Measurements from ENCODE around the gene AKAP5. TPM values are rescaled to one million over a fixed set of nuclear protein-coding genes. Genes with fewer than 3 reads are reported as not detected.

The AKAP5 gene
- total and polyA plus RNA-seq, 5 experiments from 2014 or later = 0.05 to 0.49 (median 0.23) TPM

DNA sequence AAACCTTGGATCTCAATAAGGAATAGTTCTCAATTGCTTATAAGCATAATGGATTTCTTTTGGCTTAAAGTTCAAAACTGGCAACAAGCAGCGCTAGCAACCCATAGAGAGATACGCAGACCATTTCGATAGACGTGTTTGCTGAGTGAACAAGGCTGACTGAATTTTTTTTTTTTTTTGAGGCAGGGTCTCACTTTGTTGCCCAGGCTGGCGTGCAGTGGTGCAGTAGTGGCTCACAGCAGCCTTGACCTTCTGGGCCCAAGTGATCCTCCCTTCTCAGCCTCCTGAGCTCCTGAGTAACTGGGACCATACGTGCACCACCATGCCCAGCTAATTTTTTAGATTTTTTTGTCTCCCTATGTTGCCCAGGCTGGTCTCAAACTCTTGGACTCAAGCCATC lies 1.4 kb upstream of the AKAP5 start:
- Mint-ChIP-seq H3K27ac (peak overlapping the region in 1 of 10 donors; percentile 45), H3K27me3 (no peaks in the 10 kb centered on the region), H3K4me1 (peaks cover 19 to 55% (median 45%) of the 10 kb centered on the region in 4 donors)

GRCh38 chr14:64464651-64465050 lies 648 bp upstream of the AKAP5 start:
- H3K4me1 Mint-ChIP-seq = peaks cover 19 to 48% (median 45%) of the 10 kb centered on the region in 4 donors

More for the DNA sequence above, 1.4 kb upstream of the AKAP5 start:
- peak overlapping the region in 3 of 10 donors; percentile 14 to 90 (median 82) for H3K4me3 Mint-ChIP-seq
- POLR2A ChIA-PET = interaction anchor here (1.4 to 2.9 kb wide), 2 partner anchors 22 to 40 kb away, joined by 4 to 15 read pairs; partner anchors contain the start of genes ZBTB1 and ZBTB25
- DNase-seq = no peak
- no peak for ATAC-seq
- no peaks in the 10 kb centered on the region for H3K9me3 Mint-ChIP-seq
- peaks cover 0 to 19% (median 0%) of the 10 kb centered on the region in 3 donors for H3K36me3 Mint-ChIP-seq

DNA sequence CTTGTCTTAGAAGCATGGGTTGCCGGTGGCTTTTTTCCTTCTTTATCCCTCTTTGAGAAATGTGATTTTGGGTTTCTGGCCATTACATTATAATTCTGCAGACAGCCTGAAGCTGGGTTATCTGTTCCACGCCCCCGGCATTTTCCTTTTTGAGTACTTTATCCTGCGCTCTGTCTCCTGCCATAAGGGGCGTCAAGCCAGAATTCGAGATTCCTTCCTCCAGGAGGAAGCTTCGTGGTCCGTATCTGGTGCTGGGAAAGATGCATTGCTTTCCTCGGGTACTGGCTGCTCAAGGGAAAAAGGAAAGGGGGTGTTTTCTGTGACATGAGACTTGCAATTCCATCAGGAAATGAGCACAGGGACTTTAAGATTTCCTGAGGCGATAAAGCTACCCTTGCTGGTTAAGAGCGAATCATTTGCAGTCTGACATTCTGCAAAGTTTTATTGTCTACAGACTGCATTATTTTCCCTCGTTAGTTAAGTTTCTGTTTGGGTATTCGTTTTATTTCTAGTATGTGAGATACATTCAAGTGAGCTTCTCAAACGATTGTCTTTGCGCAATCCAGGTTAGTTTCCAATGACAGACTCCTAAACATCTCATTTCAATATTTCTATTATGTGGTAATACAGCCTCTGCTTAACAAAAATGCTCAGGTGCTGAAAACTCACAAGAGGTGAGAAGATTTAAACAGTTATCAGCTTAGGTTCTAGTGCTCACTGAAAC lies 694 bp downstream of the AKAP5 start:
- Mint-ChIP-seq H3K27ac (peak overlapping the region; percentile 15 to 85 (median 74)), H3K9me3 (no peaks in the 10 kb centered on the region)

More at GRCh38 chr14:64464651-64465050, 648 bp upstream of the AKAP5 start:
- Mint-ChIP-seq H3K9me3 (no peaks in the 10 kb centered on the region), H3K27me3 (no peaks in the 10 kb centered on the region), H3K36me3 (peaks cover 0 to 13% (median 0%) of the 10 kb centered on the region in 3 donors), H3K27ac (peak overlapping the region in 9 of 10 donors; percentile 45 to 89 (median 74)), H3K4me3 (peak overlapping the region; percentile 68 to 91 (median 86))
- POLR2A ChIA-PET = interaction anchor here (1.4 to 2.9 kb wide), 2 partner anchors 21 to 40 kb away, joined by 4 to 15 read pairs; partner anchors contain the start of genes ZBTB1 and ZBTB25
- no peak for ATAC-seq
- peak in 1 of 10 donors; percentile 4 for DNase-seq

DNA sequence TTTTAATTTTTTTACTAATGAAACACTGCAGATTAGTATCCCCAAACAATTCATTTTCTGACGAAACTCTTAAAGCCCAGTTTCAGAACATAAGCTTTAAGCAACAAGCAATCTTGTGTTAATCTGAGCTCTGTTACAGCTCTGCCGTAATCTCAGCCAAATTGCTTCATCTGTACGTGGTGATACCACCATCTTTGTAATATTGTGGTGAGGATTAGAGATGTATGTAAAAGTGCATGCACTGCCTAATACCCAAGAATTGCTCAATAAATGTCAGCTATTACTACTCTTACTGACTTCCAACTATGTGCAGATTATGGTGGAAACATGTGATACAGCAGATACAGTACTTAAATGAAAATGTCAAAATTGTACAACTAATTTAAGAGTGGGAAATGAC lies 1.8 kb downstream of the AKAP5 start:
- H3K36me3 Mint-ChIP-seq = peaks cover 0 to 8% (median 0%) of the 10 kb centered on the region in 3 donors
- H3K4me3 Mint-ChIP-seq = peak overlapping the region in 1 of 10 donors; percentile 12
- no peak for ATAC-seq

More for the DNA sequence above, 694 bp downstream of the AKAP5 start:
- POLR2A ChIA-PET = interaction anchor here (1.1 kb wide), 2 partner anchors 37 to 39 kb away, joined by 6 to 7 read pairs; partner anchors contain the start of gene ZBTB1
- peaks cover 0 to 8% (median 0%) of the 10 kb centered on the region in 3 donors for H3K36me3 Mint-ChIP-seq
- H3K4me1 Mint-ChIP-seq = peaks cover 16 to 43% (median 40%) of the 10 kb centered on the region in 4 donors
- no peaks in the 10 kb centered on the region for H3K27me3 Mint-ChIP-seq
- ATAC-seq = peak; percentile 7 to 29
- peak overlapping the region; percentile 73 to 92 (median 86) for H3K4me3 Mint-ChIP-seq
- peak in 2 of 10 donors; percentile 4 to 13 for DNase-seq

DNA sequence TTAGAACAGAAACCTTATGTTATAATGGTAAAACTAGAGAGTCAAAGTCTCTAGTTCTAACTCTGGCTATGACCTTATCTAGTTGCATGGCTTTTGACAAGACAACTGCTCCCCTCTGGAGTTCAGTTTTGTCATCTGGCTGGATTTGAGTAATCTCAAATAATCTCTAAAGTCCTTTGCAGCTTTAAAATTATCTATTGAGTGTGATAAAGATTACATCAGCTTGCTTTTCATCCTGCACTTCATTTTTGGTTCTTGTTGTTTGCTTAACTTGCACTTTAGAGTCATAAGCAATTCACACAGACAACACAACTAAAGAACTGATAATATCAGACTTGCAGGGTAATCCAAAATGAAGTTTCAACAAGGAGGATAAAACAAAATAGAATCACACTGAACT lies 2.3 kb downstream of the AKAP5 start:
- Mint-ChIP-seq H3K27ac (peak overlapping the region in 1 of 10 donors; percentile 23), H3K27me3 (no peaks in the 10 kb centered on the region), H3K9me3 (no peaks in the 10 kb centered on the region), H3K36me3 (peaks cover 0 to 6% (median 0%) of the 10 kb centered on the region in 3 donors), H3K4me3 (no peak overlapping the region), H3K4me1 (peaks cover 19 to 49% (median 39%) of the 10 kb centered on the region in 4 donors)
- POLR2A ChIA-PET = interaction anchor here (1.0 kb wide), 2 partner anchors 10 to 44 kb away, joined by 3 read pairs; no protein-coding TSS in a partner anchor
- DNase-seq (no peak), ATAC-seq (no peak)

More for the DNA sequence above, 1.8 kb downstream of the AKAP5 start:
- no peak for DNase-seq
- POLR2A ChIA-PET = interaction anchor here (1.0 kb wide), 2 partner anchors 11 to 44 kb away, joined by 3 read pairs; no protein-coding TSS in a partner anchor
- Mint-ChIP-seq H3K9me3 (no peaks in the 10 kb centered on the region), H3K4me1 (peaks cover 19 to 49% (median 39%) of the 10 kb centered on the region in 4 donors), H3K27me3 (no peaks in the 10 kb centered on the region), H3K27ac (no peak overlapping the region)

DNA sequence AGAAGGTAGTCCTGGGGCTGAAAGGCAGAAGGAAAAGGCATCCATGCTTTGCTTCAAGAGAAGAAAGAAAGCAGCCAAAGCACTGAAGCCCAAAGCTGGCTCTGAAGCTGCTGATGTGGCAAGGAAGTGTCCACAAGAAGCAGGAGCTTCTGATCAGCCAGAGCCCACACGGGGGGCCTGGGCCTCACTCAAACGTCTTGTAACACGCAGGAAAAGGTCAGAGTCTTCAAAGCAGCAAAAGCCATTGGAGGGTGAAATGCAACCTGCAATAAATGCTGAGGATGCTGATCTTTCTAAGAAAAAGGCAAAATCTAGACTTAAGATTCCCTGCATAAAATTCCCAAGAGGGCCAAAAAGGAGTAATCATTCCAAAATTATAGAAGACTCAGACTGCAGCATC lies 3.2 kb downstream of the AKAP5 start:
- H3K4me1 Mint-ChIP-seq = peaks cover 19 to 49% (median 39%) of the 10 kb centered on the region in 4 donors
- no peak overlapping the region for H3K4me3 Mint-ChIP-seq
- H3K9me3 Mint-ChIP-seq = no peaks in the 10 kb centered on the region
- POLR2A ChIA-PET = interaction anchor here (0.6 kb wide), 1 partner anchor 758 kb away, joined by 3 read pairs; no protein-coding TSS in a partner anchor
- peaks cover 0 to 4% (median 0%) of the 10 kb centered on the region in 3 donors for H3K36me3 Mint-ChIP-seq
- DNase-seq (no peak), ATAC-seq (no peak)
- no peaks in the 10 kb centered on the region for H3K27me3 Mint-ChIP-seq
- peak overlapping the region in 2 of 10 donors; percentile 10 to 23 for H3K27ac Mint-ChIP-seq

GRCh38 chr14:64474041-64474440 lies 8.7 kb downstream of the AKAP5 start:
- POLR2A ChIA-PET = no interaction called here
- Mint-ChIP-seq H3K27me3 (no peaks in the 10 kb centered on the region), H3K27ac (peak overlapping the region in 1 of 10 donors; percentile 83), H3K36me3 (peaks cover 0 to 21% (median 0%) of the 10 kb centered on the region in 3 donors), H3K4me1 (peaks cover 8 to 26% (median 11%) of the 10 kb centered on the region in 4 donors), H3K9me3 (no peaks in the 10 kb centered on the region), H3K4me3 (no peak overlapping the region)
- ATAC-seq (no peak), DNase-seq (no peak)

- POLR2A ChIA-PET = no interaction called here
- H3K36me3 Mint-ChIP-seq = peaks cover 0 to 25% (median 0%) of the 10 kb centered on the region in 3 donors
- peaks cover 9 to 19% (median 11%) of the 10 kb centered on the region in 4 donors for H3K4me1 Mint-ChIP-seq
- no peak overlapping the region for H3K4me3 Mint-ChIP-seq
- no peaks in the 10 kb centered on the region for H3K9me3 Mint-ChIP-seq
- no peaks in the 10 kb centered on the region for H3K27me3 Mint-ChIP-seq
- H3K27ac Mint-ChIP-seq = no peak overlapping the region
- DNase-seq (no peak), ATAC-seq (no peak)
Observed at GRCh38 chr14:64474698-64475097, 9.4 kb downstream of the AKAP5 start.

- peaks cover 9 to 18% (median 11%) of the 10 kb centered on the region in 4 donors for H3K4me1 Mint-ChIP-seq
- no peaks in the 10 kb centered on the region for H3K9me3 Mint-ChIP-seq
- no peaks in the 10 kb centered on the region for H3K27me3 Mint-ChIP-seq
- POLR2A ChIA-PET = interaction anchor here (0.6 kb wide), 1 partner anchor 20 kb away, joined by 3 read pairs; no protein-coding TSS in a partner anchor
- H3K36me3 Mint-ChIP-seq = peaks cover 0 to 34% (median 0%) of the 10 kb centered on the region in 3 donors
- DNase-seq (no peak), ATAC-seq (no peak)
- peak overlapping the region in 2 of 10 donors; percentile 29 to 40 for H3K27ac Mint-ChIP-seq
- no peak overlapping the region for H3K4me3 Mint-ChIP-seq
Observed at GRCh38 chr14:64475585-64476273, 10.4 kb downstream of the AKAP5 start.

DNA sequence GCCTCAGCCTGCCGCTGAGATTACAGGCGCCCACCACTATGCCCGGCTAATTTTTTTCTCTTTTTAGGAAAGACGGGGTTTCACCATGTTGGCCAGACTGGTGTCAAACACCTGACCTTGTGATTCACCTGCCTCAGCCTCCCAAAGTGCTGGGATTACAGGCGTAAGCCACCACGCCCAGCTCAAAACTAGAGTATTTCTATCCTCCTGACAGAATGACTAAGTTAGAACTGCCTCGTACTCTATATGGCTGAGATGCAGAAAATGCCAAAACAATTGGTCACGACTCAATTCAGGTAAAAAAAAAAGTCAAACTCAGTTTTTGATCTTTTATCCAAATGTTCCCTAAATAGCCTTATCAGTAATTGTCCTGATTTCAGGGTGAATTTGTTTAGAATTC lies 11.1 kb downstream of the AKAP5 start:
- H3K4me3 Mint-ChIP-seq = no peak overlapping the region
- no peaks in the 10 kb centered on the region for H3K9me3 Mint-ChIP-seq
- peaks cover 9 to 17% (median 11%) of the 10 kb centered on the region in 4 donors for H3K4me1 Mint-ChIP-seq
- H3K27ac Mint-ChIP-seq = no peak overlapping the region
- DNase-seq = no peak
- POLR2A ChIA-PET = interaction anchor here (0.6 kb wide), 1 partner anchor 20 kb away, joined by 3 read pairs; no protein-coding TSS in a partner anchor
- ATAC-seq = no peak
- no peaks in the 10 kb centered on the region for H3K27me3 Mint-ChIP-seq
- peaks cover 0 to 39% (median 0%) of the 10 kb centered on the region in 3 donors for H3K36me3 Mint-ChIP-seq

DNA sequence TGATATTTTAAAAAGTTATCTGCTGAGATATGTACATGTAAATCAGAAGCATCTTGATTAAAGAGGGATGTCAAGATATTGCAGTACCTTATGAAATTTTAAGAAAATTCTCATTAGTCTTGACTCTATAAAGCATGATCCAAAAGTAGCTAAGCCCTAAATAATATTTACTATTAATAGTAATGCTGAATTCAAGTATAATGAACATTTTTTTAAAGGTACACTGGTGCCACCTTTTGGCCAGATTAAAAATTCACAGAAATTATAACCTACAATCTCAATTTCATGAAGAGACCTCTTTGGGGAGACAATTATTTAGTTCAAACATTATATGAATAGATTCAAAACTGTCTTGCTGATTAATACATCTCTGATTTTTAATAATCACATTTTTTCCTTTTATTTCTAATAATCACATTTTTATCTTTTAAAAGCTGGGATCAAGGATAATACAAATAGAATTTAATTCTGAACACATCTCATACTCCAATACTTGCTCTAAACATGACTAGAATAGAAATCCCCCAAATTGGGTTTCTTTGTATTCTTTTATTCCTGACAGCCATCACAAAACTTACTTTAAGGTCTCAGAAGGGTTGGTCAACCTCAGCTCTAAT lies 13.4 kb downstream of the AKAP5 start:
- Mint-ChIP-seq H3K27ac (peak overlapping the region in 5 of 10 donors; percentile 8 to 82 (median 32)), H3K4me3 (no peak overlapping the region), H3K36me3 (peaks cover 0 to 50% (median 0%) of the 10 kb centered on the region in 3 donors), H3K27me3 (no peaks in the 10 kb centered on the region), H3K9me3 (no peaks in the 10 kb centered on the region), H3K4me1 (peaks cover 5 to 11% (median 10%) of the 10 kb centered on the region in 4 donors)
- ATAC-seq (no peak), DNase-seq (peak in 3 of 10 donors; percentile 39 to 51 (median 41))
- POLR2A ChIA-PET = interaction anchor here (1.2 to 1.4 kb wide), 2 partner anchors 12 to 26 kb away, joined by 3 to 4 read pairs; partner anchors contain the start of gene ZBTB1
